DLD1 (cell line): Measurements from ENCODE around the gene SH3GL1.
"Not testable (repeated sequence)": the region's sequence is repeated elsewhere in the genome, so short reads cannot be mapped to it uniquely, and the experiment has no call there.

Experiments used
- in situ Hi-C: cut with HindIII; loops from 2 replicates; pipeline ENCODE4 v1.10.0; 2017; ENCODE audit warnings: low sequenced_read_pairs

SH3GL1 gene

GRCh38 chr19:4363571-4364304, 36.6 kb downstream of the SH3GL1 start:
- in situ Hi-C loops, result no loop called here

- in situ Hi-C loops, result no loop called here
Measured at GRCh38 chr19:4362831-4363545, 37.4 kb downstream of the SH3GL1 start.

GRCh38 chr19:4362101-4362828, 38.1 kb downstream of the SH3GL1 start:
- in situ Hi-C loops, result no loop called here

GRCh38 chr19:4361152-4362046, 38.9 kb downstream of the SH3GL1 start:
- in situ Hi-C loops, result no loop called here

GRCh38 chr19:4360641-4361151, 39.7 kb downstream of the SH3GL1 start:
- in situ Hi-C loops, result no loop called here

GRCh38 chr19:4360081-4360569, 40.2 kb downstream of the SH3GL1 start:
- in situ Hi-C loops, result no loop called here

- in situ Hi-C loops, result no loop called here
Measured at GRCh38 chr19:4359627-4360000, 40.7 kb downstream of the SH3GL1 start.

GRCh38 chr19:4358709-4359626, 41.4 kb downstream of the SH3GL1 start:
- in situ Hi-C loops, result no loop called here

GRCh38 chr19:4357921-4358326, 42.4 kb downstream of the SH3GL1 start:
- in situ Hi-C loops, result no loop called here

- in situ Hi-C loops, result no loop called here
Measured at GRCh38 chr19:4357095-4357797, 43.1 kb downstream of the SH3GL1 start.

- in situ Hi-C loops, result no loop called here
Measured at GRCh38 chr19:4354897-4355296, 45.5 kb downstream of the SH3GL1 start.

GRCh38 chr19:4354282-4354681, 46.1 kb downstream of the SH3GL1 start:
- in situ Hi-C loops, result no loop called here

- in situ Hi-C loops, result no loop called here
Measured at GRCh38 chr19:4352701-4353121, 47.6 kb downstream of the SH3GL1 start.

GRCh38 chr19:4350726-4351125, 49.6 kb downstream of the SH3GL1 start:
- in situ Hi-C loops, result no loop called here

GRCh38 chr19:4350111-4350510, 50.2 kb downstream of the SH3GL1 start:
- in situ Hi-C loops, result no loop called here

- in situ Hi-C loops, result not testable (repeated sequence)
Measured at GRCh38 chr19:4349225-4349624, 51.1 kb downstream of the SH3GL1 start.

GRCh38 chr19:4347521-4347920, 52.8 kb downstream of the SH3GL1 start:
- in situ Hi-C loops, result no loop called here

- in situ Hi-C loops, result no loop called here
Measured at GRCh38 chr19:4346020-4346383, 54.3 kb downstream of the SH3GL1 start.
